Mucosa of rectum (tissue), 2 donors: ENCODE measurements around the gene CRYGC.
"Not testable (repeated sequence)": the region's sequence is repeated elsewhere in the genome, so short reads cannot be mapped to it uniquely, and the experiment has no call there.

Experiments used
- H3K27ac ChIP-seq, 2 donors: one replicate each; pipeline ENCODE4 v1.7.0; 2013; ENCODE audit warnings: inconsistent platforms in 2 of 2, low read depth in 2 of 2, low read length in 2 of 2
- H3K27me3 ChIP-seq, 2 donors: one replicate each; pipeline ENCODE4 v1.7.0; 2013; ENCODE audit warnings: low read length in 2 of 2; ENCODE audit not compliant: control insufficient read depth in 2 of 2, insufficient read depth in 2 of 2
- H3K36me3 ChIP-seq, 2 donors: one replicate each; pipeline ENCODE4 v1.7.0; 2013; ENCODE audit warnings: low read length in 2 of 2; ENCODE audit not compliant: control insufficient read depth in 2 of 2, insufficient read depth in 2 of 2
- H3K4me1 ChIP-seq, 2 donors: one replicate each; pipeline ENCODE4 v1.7.0; 2013; ENCODE audit warnings: low read length in 2 of 2, mild to moderate bottlenecking in 1 of 2; ENCODE audit not compliant: control insufficient read depth in 2 of 2, insufficient read depth in 2 of 2
- H3K4me3 ChIP-seq, 2 donors: one replicate each; pipeline ENCODE4 v1.7.0; 2013; ENCODE audit warnings: low read length in 2 of 2
- H3K9ac ChIP-seq, 2 donors: one replicate each; pipeline ENCODE4 v1.7.0; 2013; ENCODE audit warnings: low read length in 2 of 2, low read depth in 1 of 2, mild to moderate bottlenecking in 1 of 2
- H3K9me3 ChIP-seq, 2 donors: one replicate each; pipeline ENCODE4 v1.7.0; 2013; ENCODE audit warnings: low read length in 2 of 2; ENCODE audit not compliant: control insufficient read depth in 2 of 2
- donor health status: healthy.
- donor health status: Normal muscosa, but diverticular disease.

CRYGC gene

GRCh38 chr2:208118918-208119317 is 10.7 kb downstream of the CRYGC start:
- Histone ChIP-seq H3K36me3 (no peaks in the 10 kb centered on the region), H3K9me3 (no peaks in the 10 kb centered on the region), H3K4me1 (no peaks in the 10 kb centered on the region), H3K27me3 (peaks cover 0 to 2% of the 10 kb centered on the region in 2 donors), H3K27ac (no peak overlapping the region), H3K4me3 (no peak overlapping the region), H3K9ac (no peak overlapping the region)

GRCh38 chr2:208117390-208117789 is 12.2 kb downstream of the CRYGC start:
- H3K27me3 ChIP-seq, H3K9ac ChIP-seq, H3K4me1 ChIP-seq, H3K27ac ChIP-seq, H3K36me3 ChIP-seq, H3K4me3 ChIP-seq, H3K9me3 ChIP-seq: not testable (repeated sequence)

GRCh38 chr2:208112969-208113368 is 16.7 kb downstream of the CRYGC start:
- no peaks in the 10 kb centered on the region for H3K4me1 ChIP-seq
- no peaks in the 10 kb centered on the region for H3K36me3 ChIP-seq
- H3K9ac ChIP-seq: no peak overlapping the region
- no peak overlapping the region for H3K4me3 ChIP-seq
- no peaks in the 10 kb centered on the region for H3K27me3 ChIP-seq
- no peak overlapping the region for H3K27ac ChIP-seq
- H3K9me3 ChIP-seq: no peaks in the 10 kb centered on the region

- H3K4me3 ChIP-seq, H3K9ac ChIP-seq, H3K36me3 ChIP-seq, H3K4me1 ChIP-seq, H3K27ac ChIP-seq, H3K27me3 ChIP-seq, H3K9me3 ChIP-seq: not testable (repeated sequence)
These were observed 17.3 kb downstream of the CRYGC start for GRCh38 chr2:208112273-208112745.

- H3K4me1 ChIP-seq: no peaks in the 10 kb centered on the region
These were observed 26.0 kb downstream of the CRYGC start for GRCh38 chr2:208103616-208104015.

GRCh38 chr2:208101716-208102631 is 27.7 kb downstream of the CRYGC start:
- Histone ChIP-seq H3K9ac (no peak overlapping the region), H3K9me3 (no peaks in the 10 kb centered on the region), H3K4me3 (no peak overlapping the region), H3K4me1 (no peaks in the 10 kb centered on the region), H3K36me3 (no peaks in the 10 kb centered on the region), H3K27ac (no peak overlapping the region), H3K27me3 (no peaks in the 10 kb centered on the region)

More at GRCh38 chr2:208103616-208104015, 26.0 kb downstream of the CRYGC start:
- Histone ChIP-seq H3K27me3 (no peaks in the 10 kb centered on the region), H3K9me3 (no peaks in the 10 kb centered on the region), H3K36me3 (no peaks in the 10 kb centered on the region), H3K27ac (no peak overlapping the region), H3K9ac (no peak overlapping the region), H3K4me3 (no peak overlapping the region)

GRCh38 chr2:208099682-208100470 is 29.8 kb downstream of the CRYGC start:
- Histone ChIP-seq H3K9ac (no peak overlapping the region), H3K27me3 (no peaks in the 10 kb centered on the region), H3K36me3 (no peaks in the 10 kb centered on the region), H3K9me3 (no peaks in the 10 kb centered on the region), H3K27ac (no peak overlapping the region), H3K4me3 (no peak overlapping the region), H3K4me1 (no peaks in the 10 kb centered on the region)

GRCh38 chr2:208098701-208099100 is 30.9 kb downstream of the CRYGC start:
- H3K9me3 ChIP-seq, H3K4me3 ChIP-seq, H3K27me3 ChIP-seq, H3K36me3 ChIP-seq, H3K4me1 ChIP-seq, H3K27ac ChIP-seq, H3K9ac ChIP-seq: not testable (repeated sequence)

GRCh38 chr2:208098267-208098666 is 31.4 kb downstream of the CRYGC start:
- Histone ChIP-seq H3K36me3 (no peaks in the 10 kb centered on the region), H3K27me3 (no peaks in the 10 kb centered on the region), H3K27ac (no peak overlapping the region), H3K4me3 (no peak overlapping the region), H3K9ac (no peak overlapping the region), H3K4me1 (no peaks in the 10 kb centered on the region), H3K9me3 (no peaks in the 10 kb centered on the region)

- Histone ChIP-seq H3K36me3 (no peaks in the 10 kb centered on the region), H3K27ac (no peak overlapping the region), H3K4me1 (no peaks in the 10 kb centered on the region), H3K4me3 (no peak overlapping the region), H3K9me3 (no peaks in the 10 kb centered on the region), H3K9ac (no peak overlapping the region), H3K27me3 (no peaks in the 10 kb centered on the region)
These were observed 31.8 kb downstream of the CRYGC start for GRCh38 chr2:208097801-208098200.
